GM23248 (cell line): Measurements from ENCODE around the gene PTPRD.

ENCODE experiments used
- EZH2 ChIP-seq: fragments of 200-600 bp; sonication (generic); IDR thresholded peaks from 2 replicates; pipeline ENCODE4 v1.6.1; 2018; ENCODE audit warnings: antibody characterized with exemption, mild to moderate bottlenecking; ENCODE audit not compliant: insufficient read depth, poor library complexity, severe bottlenecking
- EZH2phosphoT487 ChIP-seq: fragments of 200-600 bp; sonication (generic); IDR thresholded peaks from 2 replicates; pipeline ENCODE4 v1.6.1; 2018; ENCODE audit warnings: antibody characterized with exemption, moderate library complexity, mild to moderate bottlenecking, low read depth; ENCODE audit not compliant: insufficient read depth

GRCh38 chr9:9560382-9561035 lies 1052.3 kb downstream of the PTPRD start:
- TF ChIP-seq EZH2 (no peak), EZH2phosphoT487 (no peak)
